Astrocyte (in vitro differentiated cells and primary cell): ENCODE measurements around the gene KIFC1.

Source experiments
- EZH2 ChIP-seq: IDR thresholded peaks from 2 replicates; pipeline ENCODE4 v1.6.1; 2012; ENCODE audit warnings: mild to moderate bottlenecking, low read length, inconsistent platforms; ENCODE audit not compliant: insufficient read depth
- TF ChIP-seq, protein P1 (sequence below): IDR thresholded peaks from 2 replicates; pipeline ENCODE4 v1.5.1; 2011; ENCODE audit warnings: low read depth, mild to moderate bottlenecking, inconsistent platforms, low read length, moderate library complexity; ENCODE audit not compliant: insufficient read depth

- no peak for TF ChIP-seq EZH2
- TF ChIP-seq, protein P1, sequence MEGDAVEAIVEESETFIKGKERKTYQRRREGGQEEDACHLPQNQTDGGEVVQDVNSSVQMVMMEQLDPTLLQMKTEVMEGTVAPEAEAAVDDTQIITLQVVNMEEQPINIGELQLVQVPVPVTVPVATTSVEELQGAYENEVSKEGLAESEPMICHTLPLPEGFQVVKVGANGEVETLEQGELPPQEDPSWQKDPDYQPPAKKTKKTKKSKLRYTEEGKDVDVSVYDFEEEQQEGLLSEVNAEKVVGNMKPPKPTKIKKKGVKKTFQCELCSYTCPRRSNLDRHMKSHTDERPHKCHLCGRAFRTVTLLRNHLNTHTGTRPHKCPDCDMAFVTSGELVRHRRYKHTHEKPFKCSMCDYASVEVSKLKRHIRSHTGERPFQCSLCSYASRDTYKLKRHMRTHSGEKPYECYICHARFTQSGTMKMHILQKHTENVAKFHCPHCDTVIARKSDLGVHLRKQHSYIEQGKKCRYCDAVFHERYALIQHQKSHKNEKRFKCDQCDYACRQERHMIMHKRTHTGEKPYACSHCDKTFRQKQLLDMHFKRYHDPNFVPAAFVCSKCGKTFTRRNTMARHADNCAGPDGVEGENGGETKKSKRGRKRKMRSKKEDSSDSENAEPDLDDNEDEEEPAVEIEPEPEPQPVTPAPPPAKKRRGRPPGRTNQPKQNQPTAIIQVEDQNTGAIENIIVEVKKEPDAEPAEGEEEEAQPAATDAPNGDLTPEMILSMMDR, result no peak
Observed at GRCh38 chr6:33426590-33427511, 35.2 kb downstream of the KIFC1 start.
